GM10847 (cell line): ENCODE results near the gene ECHDC3.

Experiments
- POLR2A ChIP-seq: IDR thresholded peaks from 2 replicates; pipeline ENCODE4 v1.6.1; 2011; ENCODE audit not compliant: insufficient read length; ENCODE audit errors: extremely low read depth

The ECHDC3 gene

DNA sequence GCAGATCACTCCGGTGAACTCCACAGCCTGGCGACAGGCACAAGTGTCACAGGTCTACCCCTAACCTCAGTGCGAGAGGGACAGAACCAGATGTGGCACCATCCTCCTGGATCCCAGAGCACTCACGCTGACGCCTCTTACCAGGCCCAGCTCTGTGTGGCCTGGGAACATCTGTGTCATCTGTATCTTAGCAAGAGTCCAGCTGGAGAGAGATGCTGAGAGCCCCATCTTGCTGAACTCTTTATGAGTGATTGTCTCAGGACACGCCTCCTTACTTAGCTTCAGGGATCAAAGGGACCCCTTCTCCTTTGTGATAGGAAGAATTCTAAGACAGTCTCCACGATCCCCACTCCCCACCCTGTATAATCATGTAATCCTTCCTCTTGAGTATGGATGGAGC lies 71.0 kb downstream of the ECHDC3 start:
- TF ChIP-seq POLR2A, result no peak
